Heart left ventricle (tissue), 13 donors: Measurements from ENCODE around the gene CLNK.

ENCODE experiments used
- CTCF ChIP-seq, 12 donors: fragments of 200-600 bp; sonication (generic) in 4 of 12; IDR thresholded peaks; one replicate each; pipeline versions ENCODE4 v1.5.0 to v1.8.0; 2018 to 2022; ENCODE audit warnings: antibody characterized with exemption in 12 of 12, mild to moderate bottlenecking in 5 of 12
- POLR2A ChIP-seq, 2 donors: fragments of 450-650 bp; IDR thresholded peaks; one replicate each; pipeline ENCODE4 v1.6.1; 2017; ENCODE audit warnings: antibody characterized with exemption in 2 of 2, mild to moderate bottlenecking in 2 of 2, moderate library complexity in 2 of 2
- donor health status: ischemic (EF 13 %, LVEDD 7.1; RV severe dilation, severe dysfunction).
- donor health status: DM: no; HTN: yes; CAD: no.
- donor health status: DM: no; HTN: no; CAD: no.
- donor health status: ischemic (EF 25% LVEDD 6.9; RV normal size, moderate dysfunction).
- donor health status: ischemic (EF 25% LVEDD 5.7; RV mildly dilated, moderate dysfunction).
- donor health status: ischemic (EF 35%, LVEDD 5.7; RV mildly dilated, moderate dysfunction).
- donor health status: nonischemic (EF 11% LVEDD 7.7; RV severe dilation, severe dysfunction).
- donor health status: DM: yes; HTN: yes; CAD: no.
- donor health status: PGD.
- donor health status: ischemic (EF 29% LVEDD 5.4; RV normal size, mild dysfunction).
- donor health status: nonischemic (EF 23%, LVEDD 6.1; RV moderate dilation, normal function).

DNA sequence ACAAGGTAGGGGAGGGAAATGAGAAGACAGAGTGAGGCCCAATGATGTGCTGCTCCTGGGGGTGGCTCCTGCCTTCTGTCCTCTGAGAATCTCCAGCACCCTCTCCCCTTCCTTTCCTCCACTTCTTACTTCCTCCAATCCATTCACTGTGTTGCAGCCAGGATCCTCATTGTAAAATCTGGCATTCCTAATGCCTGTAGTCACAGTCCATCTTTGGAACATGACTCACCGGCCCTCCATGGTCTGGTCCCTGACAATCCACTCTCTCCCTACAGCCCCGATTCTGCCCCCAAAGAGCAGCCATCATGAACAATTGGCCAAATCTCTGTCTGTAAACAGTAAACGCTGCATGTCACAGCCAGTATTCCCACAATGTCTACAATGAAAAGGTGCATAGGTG, 72.9 kb downstream of the CLNK start:
- TF ChIP-seq CTCF (IDR thresholded peaks at IDR 0.05) (no peak), POLR2A (IDR thresholded peaks at IDR 0.05) (no peak)
